Aorta (tissue), 5 donors: ENCODE data around the gene NOSTRIN. TPM values are rescaled to one million over a fixed set of nuclear protein-coding genes. Genes with fewer than 3 reads are reported as not detected.
"Not testable (repeated sequence)": the region's sequence is repeated elsewhere in the genome, so short reads cannot be mapped to it uniquely, and the experiment has no call there.

ENCODE experiments used
- ATAC-seq: fragments of 200-7000 bp; cut with Tn5 transposase; one replicate; pipeline ENCODE4 v1.9.1; 2022; ENCODE audit warnings: moderate library complexity; ENCODE audit not compliant: low FRiP score
- DNase-seq, 2 donors: peaks; one replicate each; pipeline ENCODE4 v3.0.0-alpha.2; 2020
- H3K27ac ChIP-seq, 2 donors: one replicate each; pipeline ENCODE4 v1.5.1; 2013; ENCODE audit warnings: low read length in 2 of 2, mild to moderate bottlenecking in 2 of 2, moderate library complexity in 2 of 2, control low read depth in 1 of 2, inconsistent platforms in 1 of 2, low read depth in 1 of 2
- H3K27me3 ChIP-seq, 2 donors: one replicate each; pipeline ENCODE4 v1.6.1; 2013; ENCODE audit warnings: control low read depth in 1 of 2, low read length in 1 of 2, mild to moderate bottlenecking in 1 of 2, moderate library complexity in 1 of 2; ENCODE audit not compliant: insufficient read depth in 2 of 2, control insufficient read depth in 1 of 2
- H3K36me3 ChIP-seq, 2 donors: one replicate each; pipeline ENCODE4 v1.6.1; 2013; ENCODE audit warnings: control low read depth in 1 of 2, low read length in 1 of 2, mild to moderate bottlenecking in 1 of 2; ENCODE audit not compliant: insufficient read depth in 2 of 2, control insufficient read depth in 1 of 2
- H3K4me1 ChIP-seq, 2 donors: one replicate each; pipeline ENCODE4 v1.6.1; 2013; ENCODE audit warnings: low read length in 2 of 2, control low read depth in 1 of 2, mild to moderate bottlenecking in 1 of 2, moderate library complexity in 1 of 2; ENCODE audit not compliant: insufficient read depth in 2 of 2, control insufficient read depth in 1 of 2
- H3K4me3 ChIP-seq, 2 donors: one replicate each; pipeline ENCODE4 v1.5.1; 2013; ENCODE audit warnings: low read length in 2 of 2, control low read depth in 1 of 2, mild to moderate bottlenecking in 1 of 2
- H3K9me3 ChIP-seq: one replicate; pipeline ENCODE4 v1.6.1; 2013; ENCODE audit warnings: mild to moderate bottlenecking, low read length; ENCODE audit not compliant: control insufficient read depth
- WGBS, 2 donors: extraction: QIAGEN DNeasy Blood & Tissue Kit; methylation state at CpG; one replicate each; pipeline ENCODE4 v1.1.7; 2013; 5-methylcytosine and 5-hydroxymethylcytosine counted together
- intact Hi-C, 2 donors: fragments of 100-400 bp; cut with DNase I; formaldehyde crosslinking; loops; one replicate each; pipeline versions ENCODE4 v1.14.2 to v1.15.0; 2022
- polyA plus RNA-seq, 2 donors: library from polyadenylated mRNA; stranded (reverse); fragments of 200-250 nt; gene quantifications; one replicate each; pipeline ENCODE4 v1.2.3, GENCODE V29; 2013
- total RNA-seq, 2 donors: library from RNA; stranded (reverse); fragmentation: NEBNext Ultra II Directional; extraction: Animal tissue kit (Norgen Biotek cat#: 25700); gene quantifications; one replicate each; pipeline ENCODE4 v1.2.1, GENCODE V29; 2021
- donor health status: healthy with polysubstance abuse.
- donor health status: Bipolar disorder and iron deficiency.
- donor health status: DM: no; HTN: no; CAD: no.
- donor health status: DM: no; HTN: no; CAD: no.
- donor health status: DM: yes; HTN: yes; CAD: no.

Gene NOSTRIN
- total and polyA plus RNA-seq, 4 donors: 0.10 to 46.4 (median 25.6) TPM

GRCh38 chr2:168849610-168850009, 47.2 kb downstream of the NOSTRIN start:
- Histone ChIP-seq H3K36me3 (no peaks in the 10 kb centered on the region), H3K4me3 (no peak overlapping the region), H3K4me1 (no peaks in the 10 kb centered on the region), H3K27ac (no peak overlapping the region), H3K27me3 (no peaks in the 10 kb centered on the region), H3K9me3 (peaks cover 1% of the 10 kb centered on the region)
- intact Hi-C loops: no loop called here
- DNase-seq (no peak), ATAC-seq (no peak)
- 72 to 76% methylated on average over 2 of the region's 2 CpGs for WGBS, 2 donors

GRCh38 chr2:168850846-168851245, 48.4 kb downstream of the NOSTRIN start:
- H3K4me1 ChIP-seq: no peaks in the 10 kb centered on the region

GRCh38 chr2:168851674-168852320, 49.4 kb downstream of the NOSTRIN start:
- DNase-seq (peak in 1 of 2 donors; percentile 72), ATAC-seq (no peak)
- intact Hi-C loops: no loop called here

More at GRCh38 chr2:168850846-168851245, 48.4 kb downstream of the NOSTRIN start:
- H3K27ac ChIP-seq: no peak overlapping the region
- H3K9me3 ChIP-seq: no peaks in the 10 kb centered on the region
- intact Hi-C loops: no loop called here
- DNase-seq (no peak), ATAC-seq (no peak)
- no peaks in the 10 kb centered on the region for H3K27me3 ChIP-seq
- H3K4me3 ChIP-seq: no peak overlapping the region
- no peaks in the 10 kb centered on the region for H3K36me3 ChIP-seq

GRCh38 chr2:168852481-168852880, 50.0 kb downstream of the NOSTRIN start:
- H3K27ac ChIP-seq: no peak overlapping the region
- no peaks in the 10 kb centered on the region for H3K36me3 ChIP-seq
- H3K27me3 ChIP-seq: no peaks in the 10 kb centered on the region
- WGBS, 2 donors: 31 to 52% methylated on average over 3 of the region's 3 CpGs
- no peaks in the 10 kb centered on the region for H3K9me3 ChIP-seq
- no peaks in the 10 kb centered on the region for H3K4me1 ChIP-seq
- no peak overlapping the region for H3K4me3 ChIP-seq
- ATAC-seq (no peak), DNase-seq (no peak)
- intact Hi-C loops: no loop called here

More at GRCh38 chr2:168851674-168852320, 49.4 kb downstream of the NOSTRIN start:
- no peaks in the 10 kb centered on the region for H3K4me1 ChIP-seq
- no peaks in the 10 kb centered on the region for H3K9me3 ChIP-seq
- no peak overlapping the region for H3K27ac ChIP-seq
- no peaks in the 10 kb centered on the region for H3K36me3 ChIP-seq
- H3K4me3 ChIP-seq: no peak overlapping the region
- H3K27me3 ChIP-seq: no peaks in the 10 kb centered on the region
- WGBS, 2 donors: 79 to 81% methylated on average over 5 of the region's 5 CpGs

GRCh38 chr2:168853471-168853870, 51.0 kb downstream of the NOSTRIN start:
- ATAC-seq: no peak
- WGBS, 2 donors: 99 to 100% methylated on average over 1 of the region's 1 CpG
- Histone ChIP-seq H3K36me3 (no peaks in the 10 kb centered on the region), H3K27ac (no peak overlapping the region), H3K9me3 (no peaks in the 10 kb centered on the region), H3K4me1 (no peaks in the 10 kb centered on the region), H3K27me3 (no peaks in the 10 kb centered on the region), H3K4me3 (no peak overlapping the region)
- DNase-seq: no peak
- intact Hi-C loops: no loop called here

GRCh38 chr2:168854651-168855050, 52.2 kb downstream of the NOSTRIN start:
- ATAC-seq (no peak), DNase-seq (no peak)
- intact Hi-C loops: no loop called here
- WGBS, 2 donors: 95% methylated on average over 5 of the region's 5 CpGs
- H3K9me3 ChIP-seq: no peaks in the 10 kb centered on the region
- no peak overlapping the region for H3K27ac ChIP-seq
- no peaks in the 10 kb centered on the region for H3K4me1 ChIP-seq
- H3K36me3 ChIP-seq: no peaks in the 10 kb centered on the region
- no peaks in the 10 kb centered on the region for H3K27me3 ChIP-seq
- no peak overlapping the region for H3K4me3 ChIP-seq

- no peaks in the 10 kb centered on the region for H3K27me3 ChIP-seq
- no peaks in the 10 kb centered on the region for H3K36me3 ChIP-seq
- DNase-seq (no peak), ATAC-seq (no peak)
- WGBS, 2 donors: 93 to 96% methylated on average over 3 of the region's 3 CpGs
- H3K9me3 ChIP-seq: no peaks in the 10 kb centered on the region
- no peak overlapping the region for H3K27ac ChIP-seq
- intact Hi-C loops: no loop called here
- no peaks in the 10 kb centered on the region for H3K4me1 ChIP-seq
- H3K4me3 ChIP-seq: no peak overlapping the region
Observed at GRCh38 chr2:168855601-168856000, 53.2 kb downstream of the NOSTRIN start.

- Histone ChIP-seq H3K9me3 (no peaks in the 10 kb centered on the region), H3K4me1 (no peaks in the 10 kb centered on the region), H3K36me3 (no peaks in the 10 kb centered on the region), H3K27ac (no peak overlapping the region), H3K27me3 (no peaks in the 10 kb centered on the region), H3K4me3 (no peak overlapping the region)
- DNase-seq (no peak), ATAC-seq (no peak)
- intact Hi-C loops: no loop called here
- WGBS, 2 donors: 96 to 97% methylated on average over 2 of the region's 2 CpGs
Observed at GRCh38 chr2:168858146-168858545, 55.7 kb downstream of the NOSTRIN start.

- intact Hi-C loops: not testable (repeated sequence)
Observed at GRCh38 chr2:168867164-168867563, 64.7 kb downstream of the NOSTRIN start.

More at GRCh38 chr2:168867164-168867563, 64.7 kb downstream of the NOSTRIN start:
- not testable (repeated sequence) for H3K4me3 ChIP-seq, ATAC-seq, H3K27me3 ChIP-seq, DNase-seq, H3K27ac ChIP-seq, H3K36me3 ChIP-seq, H3K9me3 ChIP-seq, H3K4me1 ChIP-seq
- WGBS, 2 donors: 95 to 100% methylated on average over 1 of the region's 1 CpG
